Measurements from ENCODE around the gene AGAP1.

Gene AGAP1

GRCh38 chr2:235639428-235639773 lies 145.6 kb downstream of the AGAP1 start:
- TF ChIP-seq TAF1 (IDR thresholded peaks at IDR 0.05; ENCODE audit: borderline replicate concordance, insufficient read depth, low read length): no peak
- no peak for TF ChIP-seq POLR2AphosphoS5 (IDR thresholded peaks at IDR 0.05; ENCODE audit: low read depth, low read length)
- TF ChIP-seq REST (IDR thresholded peaks at IDR 0.05; ENCODE audit: insufficient read depth in 1 of 2, low read depth in 2 of 2, low read length in 2 of 2): no peak
- no peak for TF ChIP-seq FOXP2 (optimal IDR thresholded peaks at IDR 0.05; ENCODE audit: borderline replicate concordance, extremely low read depth, extremely low read length, insufficient read depth)
- no peak for TF ChIP-seq SIN3A (IDR thresholded peaks at IDR 0.05; ENCODE audit: borderline replicate concordance, insufficient read depth, low read length)

DNA sequence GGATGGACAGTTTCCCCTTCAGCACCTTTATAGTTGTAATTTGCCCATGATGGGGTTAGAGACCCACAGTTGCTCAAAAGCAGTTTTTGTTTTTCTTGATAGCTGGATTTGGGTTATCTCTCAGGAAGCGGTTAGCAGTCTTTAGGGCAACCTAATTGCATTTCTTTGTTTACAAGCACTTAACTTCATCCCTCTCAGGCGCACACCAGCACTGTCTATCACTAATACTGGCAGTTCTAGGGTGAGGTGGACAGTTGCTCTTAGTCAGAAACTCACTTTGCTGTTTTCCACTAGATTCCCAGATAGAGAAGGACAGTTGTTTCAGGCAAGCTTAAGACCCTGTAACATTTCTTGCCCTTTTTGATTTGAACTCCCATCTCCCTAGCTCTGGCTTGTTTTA lies 146.0 kb downstream of the AGAP1 start:
- TF ChIP-seq FOXP2 (optimal IDR thresholded peaks at IDR 0.05; ENCODE audit: borderline replicate concordance, extremely low read depth, extremely low read length, insufficient read depth): no peak
- TF ChIP-seq TAF1 (IDR thresholded peaks at IDR 0.05; ENCODE audit: borderline replicate concordance, insufficient read depth, low read length): no peak
- no peak for TF ChIP-seq REST (IDR thresholded peaks at IDR 0.05; ENCODE audit: insufficient read depth in 1 of 2, low read depth in 2 of 2, low read length in 2 of 2)
- no peak for TF ChIP-seq SIN3A (IDR thresholded peaks at IDR 0.05; ENCODE audit: borderline replicate concordance, insufficient read depth, low read length)
- no peak for TF ChIP-seq POLR2AphosphoS5 (IDR thresholded peaks at IDR 0.05; ENCODE audit: low read depth, low read length)

- TF ChIP-seq TAF1 (IDR thresholded peaks at IDR 0.05; ENCODE audit: borderline replicate concordance, insufficient read depth, low read length) (no peak), SIN3A (IDR thresholded peaks at IDR 0.05; ENCODE audit: borderline replicate concordance, insufficient read depth, low read length) (no peak), POLR2AphosphoS5 (IDR thresholded peaks at IDR 0.05; ENCODE audit: low read depth, low read length) (no peak), FOXP2 (optimal IDR thresholded peaks at IDR 0.05; ENCODE audit: borderline replicate concordance, extremely low read depth, extremely low read length, insufficient read depth) (no peak), REST (IDR thresholded peaks at IDR 0.05; ENCODE audit: insufficient read depth in 1 of 2, low read depth in 2 of 2, low read length in 2 of 2) (no peak)
Observed at GRCh38 chr2:235640377-235640776, 146.5 kb downstream of the AGAP1 start.

DNA sequence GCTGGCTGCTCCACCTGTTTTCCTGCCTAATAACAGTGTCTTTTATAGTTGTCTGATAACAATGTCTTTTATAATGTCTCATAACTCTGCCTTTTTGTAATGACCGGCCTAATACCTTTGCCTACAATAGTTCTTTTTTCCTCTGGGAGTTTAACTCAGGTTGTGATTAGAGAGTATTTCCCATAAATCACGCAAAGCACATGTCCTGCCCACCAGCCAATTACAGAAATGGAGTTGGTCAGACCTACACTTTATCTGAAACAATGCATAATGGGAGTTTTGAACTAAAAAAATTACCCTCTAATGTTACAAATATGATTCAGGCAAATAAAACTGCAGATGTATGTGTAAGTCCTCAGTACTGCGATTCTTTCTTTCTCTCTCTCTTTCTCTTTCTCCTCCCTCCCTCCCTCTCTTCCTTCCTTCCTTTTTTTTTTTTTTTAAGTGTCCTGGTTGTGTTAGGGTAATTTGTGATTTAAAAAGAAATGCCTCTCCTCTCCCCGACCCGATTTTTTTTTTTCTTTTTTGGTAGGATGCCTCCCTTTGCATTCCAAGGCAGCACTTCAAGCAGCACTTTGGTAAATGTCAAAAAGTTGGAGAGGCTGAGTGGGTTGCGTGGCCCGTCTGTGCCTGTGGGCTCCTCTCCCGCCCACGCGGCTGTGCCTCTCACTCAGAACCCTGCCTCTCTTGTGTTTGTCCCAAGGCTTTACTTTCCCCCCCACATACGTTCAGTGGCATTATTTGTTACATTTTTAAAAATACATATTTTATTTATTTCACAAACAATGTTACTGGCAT lies 147.3 kb downstream of the AGAP1 start:
- TF ChIP-seq FOXP2 (optimal IDR thresholded peaks at IDR 0.05; ENCODE audit: borderline replicate concordance, extremely low read depth, extremely low read length, insufficient read depth): no peak
- TF ChIP-seq SIN3A (IDR thresholded peaks at IDR 0.05; ENCODE audit: borderline replicate concordance, insufficient read depth, low read length): no peak
- TF ChIP-seq TAF1 (IDR thresholded peaks at IDR 0.05; ENCODE audit: borderline replicate concordance, insufficient read depth, low read length): no peak
- no peak for TF ChIP-seq POLR2AphosphoS5 (IDR thresholded peaks at IDR 0.05; ENCODE audit: low read depth, low read length)
- TF ChIP-seq REST (IDR thresholded peaks at IDR 0.05; ENCODE audit: insufficient read depth in 1 of 2, low read depth in 2 of 2, low read length in 2 of 2): no peak
